GM23338 (cell line): Measurements from ENCODE around the gene PIGZ. TPM values are rescaled to one million over a fixed set of nuclear protein-coding genes. Genes with fewer than 3 reads are reported as not detected.

Experiments used
- ATAC-seq: fragments of 200-7000 bp; cut with Tn5 transposase; 3 replicates; pipeline ENCODE4 v1.9.1; 2020
- DNase-seq: peaks from one replicate; pipeline ENCODE4 v3.0.0-alpha.2; 2015; ENCODE audit warnings: low spot score
- H2AFZ ChIP-seq: fragments of 200-600 bp; sonication (generic); 2 replicates; pipeline ENCODE4 v1.8.0; 2016; ENCODE audit warnings: antibody characterized with exemption, mild to moderate bottlenecking, moderate library complexity
- H3F3A ChIP-seq: fragments of 200-600 bp; sonication (generic); replicated peaks from 2 replicates; pipeline ENCODE4 v1.8.0; 2017; ENCODE audit warnings: antibody characterized with exemption, mixed run types, low read depth
- H3K27ac ChIP-seq: fragments of 200-600 bp; sonication (generic); 2 replicates; pipeline ENCODE4 v1.6.1; 2016; ENCODE audit warnings: low read depth
- H3K27me3 ChIP-seq: fragments of 200-600 bp; sonication (generic); 2 replicates; pipeline ENCODE4 v1.8.0; 2016; ENCODE audit warnings: mild to moderate bottlenecking, mixed run types, moderate library complexity; ENCODE audit not compliant: insufficient read depth
- H3K36me3 ChIP-seq: fragments of 200-600 bp; sonication (generic); 2 replicates; pipeline ENCODE4 v1.8.0; 2016; ENCODE audit warnings: mild to moderate bottlenecking; ENCODE audit not compliant: insufficient read depth
- H3K4me1 ChIP-seq: fragments of 200-600 bp; sonication (generic); 2 replicates; pipeline ENCODE4 v1.8.0; 2016; ENCODE audit warnings: mild to moderate bottlenecking, moderate library complexity; ENCODE audit not compliant: insufficient read depth
- H3K4me2 ChIP-seq: fragments of 200-600 bp; sonication (generic); 2 replicates; pipeline ENCODE4 v1.7.1; 2017; ENCODE audit warnings: mixed run types
- H3K4me3 ChIP-seq: fragments of 200-600 bp; sonication (generic); 2 replicates; pipeline ENCODE4 v1.6.1; 2016; ENCODE audit warnings: mixed run types
- H3K79me2 ChIP-seq: fragments of 200-600 bp; sonication (generic); replicated peaks from 2 replicates; pipeline ENCODE4 v1.8.0; 2017; ENCODE audit warnings: mild to moderate bottlenecking; ENCODE audit not compliant: insufficient read depth
- H3K9me2 ChIP-seq: fragments of 200-600 bp; sonication (generic); 2 replicates; pipeline ENCODE4 v1.8.0; 2017; ENCODE audit not compliant: insufficient read depth
- H4K20me1 ChIP-seq: fragments of 200-600 bp; sonication (generic); replicated peaks from 2 replicates; pipeline ENCODE4 v1.8.0; 2017; ENCODE audit warnings: mild to moderate bottlenecking; ENCODE audit not compliant: insufficient read depth
- H3K27ac Mint-ChIP-seq: 2 replicates; pipeline ENCODE4 v1.8.0; 2020; ENCODE audit warnings: inconsistent platforms, mild to moderate bottlenecking, moderate library complexity, mixed read lengths
- H3K27me3 Mint-ChIP-seq: 3 replicates; pipeline ENCODE4 v1.8.0; 2022; ENCODE audit warnings: low read depth, mild to moderate bottlenecking, moderate library complexity, mixed read lengths, inconsistent platforms; ENCODE audit not compliant: insufficient read depth, poor library complexity
- H3K36me3 Mint-ChIP-seq: 3 replicates; pipeline ENCODE4 v1.8.0; 2021; ENCODE audit warnings: low read depth, mild to moderate bottlenecking, inconsistent platforms, moderate library complexity, mixed read lengths
- H3K4me1 Mint-ChIP-seq: 3 replicates; pipeline ENCODE4 v1.8.0; 2020; ENCODE audit warnings: mild to moderate bottlenecking, inconsistent platforms, mixed read lengths
- H3K4me3 Mint-ChIP-seq: 3 replicates; pipeline ENCODE4 v1.8.0; 2021; ENCODE audit warnings: moderate library complexity, mild to moderate bottlenecking, inconsistent platforms, mixed read lengths
- H3K9me3 Mint-ChIP-seq: 3 replicates; pipeline ENCODE4 v1.8.0; 2020; ENCODE audit warnings: moderate library complexity, mild to moderate bottlenecking, inconsistent platforms, mixed read lengths
- CREB1 ChIP-seq: fragments of 250-450 bp; sonication (Bioruptor Pico); IDR thresholded peaks from 2 replicates; pipeline ENCODE4 v1.5.0; 2020; ENCODE audit warnings: low read depth, mild to moderate bottlenecking, moderate library complexity
- EZH2 ChIP-seq: fragments of 200-600 bp; sonication (generic); IDR thresholded peaks from one replicate; pipeline ENCODE4 v1.8.0; 2017; ENCODE audit warnings: antibody characterized with exemption, mild to moderate bottlenecking, low read depth; ENCODE audit not compliant: unreplicated experiment
- EZH2phosphoT487 ChIP-seq: fragments of 200-600 bp; sonication (generic); IDR thresholded peaks from one replicate; pipeline ENCODE4 v1.8.1; 2018; ENCODE audit warnings: antibody characterized with exemption; ENCODE audit not compliant: unreplicated experiment
- JUNB ChIP-seq: IDR thresholded peaks from one replicate; pipeline ENCODE4 v1.6.1; 2016; ENCODE audit warnings: antibody characterized with exemption; ENCODE audit not compliant: unreplicated experiment
- NANOG ChIP-seq: IDR thresholded peaks from 2 replicates; pipeline ENCODE4 v1.6.1; 2016; ENCODE audit warnings: antibody characterized with exemption, borderline replicate concordance
- POLR2AphosphoS5 ChIP-seq: IDR thresholded peaks from 2 replicates; pipeline ENCODE4 v1.6.1; 2016; ENCODE audit warnings: antibody characterized with exemption, low read depth
- STAT1 ChIP-seq: IDR thresholded peaks from one replicate; pipeline ENCODE4 v1.6.1; 2016; ENCODE audit warnings: antibody characterized with exemption; ENCODE audit not compliant: unreplicated experiment
- ZNF114 ChIP-seq: fragments of 250-450 bp; sonication (Bioruptor Pico); IDR thresholded peaks from 2 replicates; pipeline ENCODE4 v1.5.0; 2020; ENCODE audit warnings: mild to moderate bottlenecking, moderate library complexity
- ZNF331 ChIP-seq: fragments of 250-450 bp; sonication (Bioruptor Pico); IDR thresholded peaks from 2 replicates; pipeline ENCODE4 v1.5.0; 2020; ENCODE audit warnings: low read depth, mild to moderate bottlenecking, moderate library complexity
- polyA plus RNA-seq: library from polyadenylated mRNA; unstranded; fragments of >200 nt; fragmentation: Nextera tagmentation; extraction: Ambion mirVana; gene quantifications from 2 replicates; pipeline ENCODE4 v1.2.1, GENCODE V29; 2016
- total RNA-seq: library from RNA; depleted of rRNA; stranded (reverse); fragments of >200 nt; shearing (Covaris generic); gene quantifications from 2 replicates; pipeline ENCODE4 v1.2.3, GENCODE V29; 2014
- TF ChIP-seq, protein P1 (sequence below), 2 experiments: fragments of 200-600 bp in 1 of 2; sonication (generic) in 1 of 2; conservative IDR thresholded peaks; 2 replicates each; pipeline versions ENCODE4 v1.5.1 to v1.6.1; 2016 to 2017; ENCODE audit warnings: antibody characterized with exemption in 2 of 2, low read depth in 2 of 2, mild to moderate bottlenecking in 2 of 2, moderate library complexity in 1 of 2
- TF ChIP-seq, protein P2 (sequence below): IDR thresholded peaks from 2 replicates; pipeline ENCODE4 v1.6.1; 2016; ENCODE audit warnings: antibody characterized with exemption
- TF ChIP-seq, protein P3 (sequence below): fragments of 250-450 bp; sonication (Bioruptor Pico); IDR thresholded peaks from 2 replicates; pipeline ENCODE4 v1.5.0; 2020; ENCODE audit warnings: mild to moderate bottlenecking, moderate library complexity
- TF ChIP-seq, protein P4 (sequence below): IDR thresholded peaks from one replicate; pipeline ENCODE4 v1.6.1; 2018; ENCODE audit warnings: antibody characterized with exemption; ENCODE audit not compliant: unreplicated experiment

PIGZ gene
- total and polyA plus RNA-seq, 2 experiments from 2014 or later = 0.16 TPM; not detected in 1

DNA sequence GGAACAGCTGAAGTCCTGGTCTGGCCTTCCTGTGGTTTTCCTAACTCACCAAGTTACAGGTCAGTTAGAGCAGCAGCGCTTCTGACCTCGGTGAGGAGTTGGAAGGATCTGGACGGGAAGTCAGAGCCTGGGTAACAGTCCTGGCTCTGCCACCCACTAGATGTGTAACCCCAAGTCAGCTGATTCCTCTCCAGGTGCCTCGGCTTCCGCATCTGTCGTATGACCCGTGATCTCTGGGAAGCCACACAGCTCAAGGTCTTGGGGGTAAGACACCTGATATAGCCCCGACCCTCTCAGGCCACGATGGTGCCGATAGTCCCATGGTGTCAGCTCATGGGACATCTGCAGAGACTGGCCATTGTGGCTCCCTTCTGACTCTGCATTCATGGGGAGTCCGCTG is 8.3 kb upstream of the PIGZ start:
- H3K9me2 ChIP-seq = no peaks in the 10 kb centered on the region
- H3K27ac ChIP-seq = no peak overlapping the region
- H3K4me1 ChIP-seq = no peaks in the 10 kb centered on the region
- no peaks in the 10 kb centered on the region for H3K79me2 ChIP-seq
- no peak for ATAC-seq
- H3K4me1 Mint-ChIP-seq = peaks cover 3% of the 10 kb centered on the region; the same call in 1 of the 3 replicates
- peaks cover 18% of the 10 kb centered on the region for H3K9me3 Mint-ChIP-seq
- H3K27ac Mint-ChIP-seq = no peak overlapping the region
- no peaks in the 10 kb centered on the region for H3K36me3 ChIP-seq
- H3K36me3 Mint-ChIP-seq = peaks cover 5% of the 10 kb centered on the region; the same call in 2 of the 3 replicates
- H3K27me3 ChIP-seq = peaks cover 3% of the 10 kb centered on the region; the same call in 1 of the 2 replicates
- DNase-seq = no peak
- TF ChIP-seq CREB1 (CRISPR knock-in tag) = no peak
- TF ChIP-seq, protein P1, sequence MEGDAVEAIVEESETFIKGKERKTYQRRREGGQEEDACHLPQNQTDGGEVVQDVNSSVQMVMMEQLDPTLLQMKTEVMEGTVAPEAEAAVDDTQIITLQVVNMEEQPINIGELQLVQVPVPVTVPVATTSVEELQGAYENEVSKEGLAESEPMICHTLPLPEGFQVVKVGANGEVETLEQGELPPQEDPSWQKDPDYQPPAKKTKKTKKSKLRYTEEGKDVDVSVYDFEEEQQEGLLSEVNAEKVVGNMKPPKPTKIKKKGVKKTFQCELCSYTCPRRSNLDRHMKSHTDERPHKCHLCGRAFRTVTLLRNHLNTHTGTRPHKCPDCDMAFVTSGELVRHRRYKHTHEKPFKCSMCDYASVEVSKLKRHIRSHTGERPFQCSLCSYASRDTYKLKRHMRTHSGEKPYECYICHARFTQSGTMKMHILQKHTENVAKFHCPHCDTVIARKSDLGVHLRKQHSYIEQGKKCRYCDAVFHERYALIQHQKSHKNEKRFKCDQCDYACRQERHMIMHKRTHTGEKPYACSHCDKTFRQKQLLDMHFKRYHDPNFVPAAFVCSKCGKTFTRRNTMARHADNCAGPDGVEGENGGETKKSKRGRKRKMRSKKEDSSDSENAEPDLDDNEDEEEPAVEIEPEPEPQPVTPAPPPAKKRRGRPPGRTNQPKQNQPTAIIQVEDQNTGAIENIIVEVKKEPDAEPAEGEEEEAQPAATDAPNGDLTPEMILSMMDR (conservative IDR thresholded peaks at IDR 0.05; ENCODE audit: low read depth in 2 of 2) = no peak
- TF ChIP-seq, protein P2, sequence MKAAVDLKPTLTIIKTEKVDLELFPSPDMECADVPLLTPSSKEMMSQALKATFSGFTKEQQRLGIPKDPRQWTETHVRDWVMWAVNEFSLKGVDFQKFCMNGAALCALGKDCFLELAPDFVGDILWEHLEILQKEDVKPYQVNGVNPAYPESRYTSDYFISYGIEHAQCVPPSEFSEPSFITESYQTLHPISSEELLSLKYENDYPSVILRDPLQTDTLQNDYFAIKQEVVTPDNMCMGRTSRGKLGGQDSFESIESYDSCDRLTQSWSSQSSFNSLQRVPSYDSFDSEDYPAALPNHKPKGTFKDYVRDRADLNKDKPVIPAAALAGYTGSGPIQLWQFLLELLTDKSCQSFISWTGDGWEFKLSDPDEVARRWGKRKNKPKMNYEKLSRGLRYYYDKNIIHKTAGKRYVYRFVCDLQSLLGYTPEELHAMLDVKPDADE = no peak
- TF ChIP-seq POLR2AphosphoS5 = no peak
- TF ChIP-seq ZNF331 = no peak
- TF ChIP-seq EZH2 = no peak
- TF ChIP-seq, protein P3, sequence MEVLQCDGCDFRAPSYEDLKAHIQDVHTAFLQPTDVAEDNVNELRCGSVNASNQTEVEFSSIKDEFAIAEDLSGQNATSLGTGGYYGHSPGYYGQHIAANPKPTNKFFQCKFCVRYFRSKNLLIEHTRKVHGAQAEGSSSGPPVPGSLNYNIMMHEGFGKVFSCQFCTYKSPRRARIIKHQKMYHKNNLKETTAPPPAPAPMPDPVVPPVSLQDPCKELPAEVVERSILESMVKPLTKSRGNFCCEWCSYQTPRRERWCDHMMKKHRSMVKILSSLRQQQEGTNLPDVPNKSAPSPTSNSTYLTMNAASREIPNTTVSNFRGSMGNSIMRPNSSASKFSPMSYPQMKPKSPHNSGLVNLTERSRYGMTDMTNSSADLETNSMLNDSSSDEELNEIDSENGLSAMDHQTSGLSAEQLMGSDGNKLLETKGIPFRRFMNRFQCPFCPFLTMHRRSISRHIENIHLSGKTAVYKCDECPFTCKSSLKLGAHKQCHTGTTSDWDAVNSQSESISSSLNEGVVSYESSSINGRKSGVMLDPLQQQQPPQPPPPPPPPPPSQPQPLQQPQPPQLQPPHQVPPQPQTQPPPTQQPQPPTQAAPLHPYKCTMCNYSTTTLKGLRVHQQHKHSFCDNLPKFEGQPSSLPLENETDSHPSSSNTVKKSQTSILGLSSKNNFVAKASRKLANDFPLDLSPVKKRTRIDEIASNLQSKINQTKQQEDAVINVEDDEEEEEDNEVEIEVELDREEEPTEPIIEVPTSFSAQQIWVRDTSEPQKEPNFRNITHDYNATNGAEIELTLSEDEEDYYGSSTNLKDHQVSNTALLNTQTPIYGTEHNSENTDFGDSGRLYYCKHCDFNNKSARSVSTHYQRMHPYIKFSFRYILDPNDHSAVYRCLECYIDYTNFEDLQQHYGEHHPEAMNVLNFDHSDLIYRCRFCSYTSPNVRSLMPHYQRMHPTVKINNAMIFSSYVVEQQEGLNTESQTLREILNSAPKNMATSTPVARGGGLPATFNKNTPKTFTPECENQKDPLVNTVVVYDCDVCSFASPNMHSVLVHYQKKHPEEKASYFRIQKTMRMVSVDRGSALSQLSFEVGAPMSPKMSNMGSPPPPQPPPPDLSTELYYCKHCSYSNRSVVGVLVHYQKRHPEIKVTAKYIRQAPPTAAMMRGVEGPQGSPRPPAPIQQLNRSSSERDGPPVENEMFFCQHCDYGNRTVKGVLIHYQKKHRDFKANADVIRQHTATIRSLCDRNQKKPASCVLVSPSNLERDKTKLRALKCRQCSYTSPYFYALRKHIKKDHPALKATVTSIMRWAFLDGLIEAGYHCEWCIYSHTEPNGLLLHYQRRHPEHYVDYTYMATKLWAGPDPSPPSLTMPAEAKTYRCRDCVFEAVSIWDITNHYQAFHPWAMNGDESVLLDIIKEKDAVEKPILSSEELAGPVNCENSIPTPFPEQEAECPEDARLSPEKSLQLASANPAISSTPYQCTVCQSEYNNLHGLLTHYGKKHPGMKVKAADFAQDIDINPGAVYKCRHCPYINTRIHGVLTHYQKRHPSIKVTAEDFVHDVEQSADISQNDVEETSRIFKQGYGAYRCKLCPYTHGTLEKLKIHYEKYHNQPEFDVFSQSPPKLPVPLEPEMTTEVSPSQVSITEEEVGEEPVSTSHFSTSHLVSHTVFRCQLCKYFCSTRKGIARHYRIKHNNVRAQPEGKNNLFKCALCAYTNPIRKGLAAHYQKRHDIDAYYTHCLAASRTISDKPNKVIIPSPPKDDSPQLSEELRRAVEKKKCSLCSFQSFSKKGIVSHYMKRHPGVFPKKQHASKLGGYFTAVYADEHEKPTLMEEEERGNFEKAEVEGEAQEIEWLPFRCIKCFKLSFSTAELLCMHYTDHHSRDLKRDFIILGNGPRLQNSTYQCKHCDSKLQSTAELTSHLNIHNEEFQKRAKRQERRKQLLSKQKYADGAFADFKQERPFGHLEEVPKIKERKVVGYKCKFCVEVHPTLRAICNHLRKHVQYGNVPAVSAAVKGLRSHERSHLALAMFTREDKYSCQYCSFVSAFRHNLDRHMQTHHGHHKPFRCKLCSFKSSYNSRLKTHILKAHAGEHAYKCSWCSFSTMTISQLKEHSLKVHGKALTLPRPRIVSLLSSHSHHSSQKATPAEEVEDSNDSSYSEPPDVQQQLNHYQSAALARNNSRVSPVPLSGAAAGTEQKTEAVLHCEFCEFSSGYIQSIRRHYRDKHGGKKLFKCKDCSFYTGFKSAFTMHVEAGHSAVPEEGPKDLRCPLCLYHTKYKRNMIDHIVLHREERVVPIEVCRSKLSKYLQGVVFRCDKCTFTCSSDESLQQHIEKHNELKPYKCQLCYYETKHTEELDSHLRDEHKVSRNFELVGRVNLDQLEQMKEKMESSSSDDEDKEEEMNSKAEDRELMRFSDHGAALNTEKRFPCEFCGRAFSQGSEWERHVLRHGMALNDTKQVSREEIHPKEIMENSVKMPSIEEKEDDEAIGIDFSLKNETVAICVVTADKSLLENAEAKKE (CRISPR knock-in tag) = no peak
- TF ChIP-seq, protein P4, sequence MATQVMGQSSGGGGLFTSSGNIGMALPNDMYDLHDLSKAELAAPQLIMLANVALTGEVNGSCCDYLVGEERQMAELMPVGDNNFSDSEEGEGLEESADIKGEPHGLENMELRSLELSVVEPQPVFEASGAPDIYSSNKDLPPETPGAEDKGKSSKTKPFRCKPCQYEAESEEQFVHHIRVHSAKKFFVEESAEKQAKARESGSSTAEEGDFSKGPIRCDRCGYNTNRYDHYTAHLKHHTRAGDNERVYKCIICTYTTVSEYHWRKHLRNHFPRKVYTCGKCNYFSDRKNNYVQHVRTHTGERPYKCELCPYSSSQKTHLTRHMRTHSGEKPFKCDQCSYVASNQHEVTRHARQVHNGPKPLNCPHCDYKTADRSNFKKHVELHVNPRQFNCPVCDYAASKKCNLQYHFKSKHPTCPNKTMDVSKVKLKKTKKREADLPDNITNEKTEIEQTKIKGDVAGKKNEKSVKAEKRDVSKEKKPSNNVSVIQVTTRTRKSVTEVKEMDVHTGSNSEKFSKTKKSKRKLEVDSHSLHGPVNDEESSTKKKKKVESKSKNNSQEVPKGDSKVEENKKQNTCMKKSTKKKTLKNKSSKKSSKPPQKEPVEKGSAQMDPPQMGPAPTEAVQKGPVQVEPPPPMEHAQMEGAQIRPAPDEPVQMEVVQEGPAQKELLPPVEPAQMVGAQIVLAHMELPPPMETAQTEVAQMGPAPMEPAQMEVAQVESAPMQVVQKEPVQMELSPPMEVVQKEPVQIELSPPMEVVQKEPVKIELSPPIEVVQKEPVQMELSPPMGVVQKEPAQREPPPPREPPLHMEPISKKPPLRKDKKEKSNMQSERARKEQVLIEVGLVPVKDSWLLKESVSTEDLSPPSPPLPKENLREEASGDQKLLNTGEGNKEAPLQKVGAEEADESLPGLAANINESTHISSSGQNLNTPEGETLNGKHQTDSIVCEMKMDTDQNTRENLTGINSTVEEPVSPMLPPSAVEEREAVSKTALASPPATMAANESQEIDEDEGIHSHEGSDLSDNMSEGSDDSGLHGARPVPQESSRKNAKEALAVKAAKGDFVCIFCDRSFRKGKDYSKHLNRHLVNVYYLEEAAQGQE = no peak
- TF ChIP-seq JUNB = no peak
- no peak for TF ChIP-seq STAT1
- no peak for TF ChIP-seq ZNF114
- TF ChIP-seq EZH2phosphoT487 = no peak
- no peak for TF ChIP-seq NANOG
- no peaks in the 10 kb centered on the region for H4K20me1 ChIP-seq
- no peak overlapping the region for H3K4me3 Mint-ChIP-seq
- H3K27me3 Mint-ChIP-seq = peaks cover 11% of the 10 kb centered on the region
- no peak overlapping the region for H3K4me2 ChIP-seq
- no peaks in the 10 kb centered on the region for H3F3A ChIP-seq
- H2AFZ ChIP-seq = peak overlapping the region; percentile 56
- H3K4me3 ChIP-seq = no peak overlapping the region
